NCI-H82 (cell line): Measurements from ENCODE around the gene CDK5RAP1.

Source experiments
- DNase-seq: peaks from one replicate; lab custom pipeline; 2025; lab: John Stamatoyannopoulos, UW

Gene CDK5RAP1

DNA sequence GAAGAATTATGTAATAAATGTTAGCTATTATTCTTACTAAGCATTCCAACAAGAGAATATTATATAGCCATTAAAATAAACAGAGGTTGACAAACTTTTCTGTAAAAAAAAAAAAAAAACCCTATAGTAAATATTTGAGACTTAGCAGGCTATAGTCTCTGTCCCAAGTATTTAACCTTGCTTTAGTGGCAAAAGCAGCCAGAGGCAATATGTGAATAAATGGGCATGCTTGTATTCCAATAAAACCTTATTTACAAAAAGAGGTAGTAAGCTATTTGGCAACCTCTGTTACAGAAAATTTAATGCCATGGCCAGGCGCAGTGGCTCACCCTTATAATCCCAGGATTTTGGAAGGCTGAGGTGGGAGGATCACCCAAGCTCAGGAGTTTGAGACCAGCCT is 14.6 kb downstream of the CDK5RAP1 start:
- no peak for DNase-seq

DNA sequence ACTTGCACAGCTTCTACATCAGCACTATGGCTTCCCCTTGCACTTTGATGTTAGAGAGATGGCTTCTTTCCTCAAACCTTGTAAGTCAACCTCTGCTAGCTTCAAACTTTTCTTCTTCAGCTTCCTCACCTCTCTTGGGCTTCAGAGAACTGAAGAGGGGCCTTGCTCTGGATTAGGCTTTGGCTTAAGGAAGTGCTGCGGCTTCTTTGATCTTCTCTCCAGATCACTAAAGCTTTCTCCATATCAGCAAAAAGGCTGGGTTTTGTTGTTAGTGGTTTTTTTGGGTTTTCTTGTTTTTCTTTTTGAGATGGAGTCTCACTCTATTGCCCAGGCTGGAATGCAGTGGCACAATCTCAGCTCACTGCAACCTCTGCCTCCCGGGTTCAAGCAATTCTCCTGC is 24.0 kb downstream of the CDK5RAP1 start:
- DNase-seq, result no peak

DNA sequence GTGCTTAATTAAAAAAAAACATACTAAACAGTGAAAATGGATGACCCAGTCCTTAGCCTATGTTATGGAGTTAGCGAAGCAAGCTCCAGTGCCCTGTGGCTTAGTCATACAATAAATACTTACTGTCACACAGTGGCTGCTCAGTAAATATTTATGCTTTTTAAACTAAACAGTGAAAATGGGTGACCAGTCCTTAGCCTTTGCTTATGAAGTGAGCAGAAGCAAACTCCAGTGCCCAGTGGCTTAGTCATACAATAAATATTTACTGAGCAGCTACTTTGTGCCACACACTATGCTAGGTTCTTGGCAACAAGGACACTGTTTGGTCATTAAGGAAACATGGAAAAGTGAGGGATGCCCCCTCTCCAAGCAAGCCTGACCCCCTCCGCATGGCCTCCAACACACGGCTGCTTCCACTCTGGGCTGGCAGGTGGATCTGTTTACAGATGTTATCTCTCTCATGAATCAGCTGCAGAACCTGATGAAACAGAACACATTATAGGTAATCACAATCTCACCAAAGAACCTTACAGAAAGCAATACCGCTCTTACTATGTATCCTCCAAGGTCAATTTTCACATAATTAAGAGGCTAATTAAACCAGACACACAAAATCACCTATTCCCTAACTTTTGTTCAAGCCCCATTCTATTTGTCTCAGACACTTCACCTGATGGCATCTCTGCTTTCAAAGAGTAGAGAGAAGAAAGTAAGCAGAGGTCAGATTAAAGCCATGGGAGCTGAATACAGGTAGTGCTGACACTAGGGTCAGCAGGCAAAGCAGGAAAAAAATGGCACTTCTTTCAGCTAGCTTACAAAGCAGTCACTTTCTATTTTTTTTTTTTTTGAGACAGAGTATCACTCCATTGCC is 27.3 kb downstream of the CDK5RAP1 start:
- no peak for DNase-seq

DNA sequence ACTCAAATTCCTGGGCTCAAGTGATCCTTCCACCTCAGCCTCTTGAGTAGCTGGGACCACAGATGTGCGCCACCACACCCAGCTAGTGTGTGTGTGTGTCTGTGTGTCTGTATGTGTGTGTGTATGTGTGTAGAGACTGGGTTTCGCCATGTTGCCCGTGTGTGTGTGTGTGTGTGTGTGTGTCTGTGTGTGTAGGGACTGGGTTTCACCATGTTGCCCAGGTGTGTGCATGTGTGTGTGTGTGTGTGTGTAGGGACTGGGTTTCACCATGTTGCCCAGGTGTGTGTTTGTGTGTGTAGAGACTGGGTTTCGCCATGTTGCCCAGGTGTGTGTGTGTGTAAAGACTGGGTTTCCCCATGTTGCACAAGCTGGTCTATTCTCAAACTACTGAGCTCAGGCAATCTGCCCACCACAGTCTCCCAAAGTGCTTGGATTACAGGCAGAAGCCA is 28.3 kb downstream of the CDK5RAP1 start:
- DNase-seq, result no peak

DNA sequence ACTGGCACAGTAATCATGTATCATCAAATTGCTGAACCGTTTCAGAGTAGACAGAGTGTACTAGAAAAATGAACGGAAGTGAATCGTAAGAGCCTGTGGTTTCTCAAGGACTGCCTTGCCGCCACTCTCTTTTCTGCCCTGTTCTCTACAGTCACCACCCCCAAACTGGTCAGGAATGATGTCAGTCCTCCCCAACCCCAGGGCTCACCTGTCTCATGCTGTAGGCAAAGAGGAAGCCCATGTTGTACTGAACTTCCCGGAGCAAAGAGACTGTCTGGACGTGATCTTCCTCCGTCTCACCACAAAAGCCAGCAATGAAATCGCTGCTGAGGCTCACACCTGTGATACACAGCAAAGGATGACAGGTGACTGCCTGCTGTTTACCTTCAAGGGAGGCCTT is 31.0 kb downstream of the CDK5RAP1 start:
- no peak for DNase-seq

DNA sequence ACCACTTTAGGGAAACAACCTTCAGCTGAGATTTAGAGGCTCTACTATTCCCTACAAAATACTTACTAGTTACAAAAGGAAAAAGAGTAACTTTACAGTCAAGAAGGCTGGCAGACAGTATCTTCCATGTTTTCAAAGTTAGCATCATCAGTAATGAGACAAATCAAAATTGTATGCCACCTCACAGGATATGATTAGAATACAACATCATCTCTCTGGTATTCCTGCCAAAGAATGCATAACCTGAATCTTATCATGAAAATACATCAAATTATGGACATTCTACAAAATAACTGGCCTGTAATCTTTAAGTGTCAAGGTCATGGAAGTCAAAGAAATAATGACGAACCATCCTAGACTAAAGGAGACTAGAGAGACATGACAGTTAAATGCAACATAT is 38.4 kb downstream of the CDK5RAP1 start:
- no peak for DNase-seq

DNA sequence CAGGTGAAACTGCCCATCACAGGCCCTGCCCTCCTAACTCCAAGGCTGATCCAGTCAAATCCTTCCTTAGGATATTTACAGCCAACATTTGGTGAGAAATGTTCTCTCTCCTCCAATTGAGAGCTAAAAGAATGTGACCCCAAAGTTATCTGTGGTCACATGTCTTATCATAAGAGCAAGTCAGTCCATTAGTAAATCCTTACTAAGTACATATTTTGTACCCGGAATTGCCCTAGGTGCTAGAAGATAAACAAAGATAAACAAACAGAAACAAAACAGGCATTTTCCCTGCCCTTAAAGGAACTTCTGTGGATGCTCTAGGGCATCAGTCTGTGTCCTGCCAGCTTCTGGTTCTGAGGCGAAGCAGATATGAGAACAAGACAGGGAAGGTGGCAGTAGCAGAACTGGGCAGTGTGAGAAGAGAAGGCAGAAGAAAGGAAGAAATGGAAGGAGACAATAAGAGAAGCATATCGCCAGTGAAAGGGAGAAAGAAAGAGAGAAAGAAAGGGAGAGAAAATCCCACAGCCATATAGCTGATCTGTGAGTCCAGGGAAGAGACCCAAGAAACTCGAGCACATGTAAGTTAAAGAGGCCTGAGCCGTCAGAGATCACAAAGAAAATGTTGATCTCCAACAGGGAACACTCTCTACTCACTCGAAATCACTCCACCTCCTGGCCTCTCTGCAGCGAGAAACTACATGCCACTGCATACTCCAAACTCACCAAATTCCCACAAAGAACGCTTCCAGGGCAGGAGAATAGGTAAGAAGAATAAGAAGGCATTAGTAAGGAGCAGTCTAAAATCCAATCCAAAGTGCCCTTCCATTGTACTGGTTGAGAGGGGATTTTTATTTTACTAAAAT is 41.7 kb downstream of the CDK5RAP1 start:
- DNase-seq, result no peak

DNA sequence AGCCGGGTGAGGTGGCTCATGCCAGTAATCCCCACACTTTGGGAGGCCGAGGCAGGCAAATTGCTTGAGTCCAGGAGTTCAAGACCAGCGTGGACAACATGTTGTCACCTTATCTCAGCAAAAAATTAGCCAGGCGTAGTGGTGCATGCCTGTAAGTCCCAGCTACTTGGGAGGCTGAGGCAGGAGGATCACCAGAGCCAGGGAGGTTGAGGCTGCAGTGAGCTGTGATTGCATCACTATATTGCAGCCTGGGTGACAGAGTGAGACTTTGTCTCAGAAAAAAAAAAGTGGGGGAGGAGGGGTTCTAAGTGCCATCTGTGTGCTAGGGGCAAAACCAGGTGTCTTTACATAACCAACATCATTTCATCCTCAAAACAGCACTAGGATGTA is 48.3 kb downstream of the CDK5RAP1 start:
- no peak for DNase-seq

DNA sequence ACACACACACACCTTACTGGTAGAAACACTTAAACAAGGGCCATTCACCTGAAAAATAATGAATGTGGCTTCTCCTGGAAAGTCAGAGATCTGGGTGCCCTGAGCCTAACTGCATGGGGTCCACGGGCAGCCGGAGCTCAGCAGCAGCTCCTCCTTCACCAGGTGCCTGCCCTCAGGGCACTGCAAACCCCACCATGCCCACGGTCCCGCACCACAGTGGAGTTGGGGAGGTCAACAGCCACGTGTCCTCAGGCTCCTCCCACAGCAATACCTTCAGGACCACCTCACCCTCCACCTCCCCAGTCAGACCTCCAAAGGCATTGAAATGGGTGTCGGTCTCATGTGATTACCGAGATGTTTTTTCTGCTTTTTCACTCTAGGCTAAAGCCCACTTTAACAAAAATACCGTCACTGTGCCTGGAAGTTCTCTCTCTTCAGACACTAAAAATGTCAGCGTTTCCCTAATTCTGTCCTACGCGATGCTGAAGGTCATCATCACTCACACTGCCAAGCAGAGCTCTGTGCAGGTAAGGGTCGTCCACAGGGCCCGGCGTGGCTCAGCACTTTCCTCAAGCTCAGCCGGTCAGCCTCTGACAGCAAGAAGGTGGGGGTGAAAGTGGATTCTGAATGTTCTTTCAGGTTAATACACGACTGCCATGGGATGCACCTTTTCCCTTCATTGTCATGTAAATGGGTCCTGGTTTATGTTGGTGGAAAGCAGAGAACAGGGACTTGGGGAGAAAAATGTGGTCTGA is 48.9 kb downstream of the CDK5RAP1 start:
- DNase-seq, result no peak

DNA sequence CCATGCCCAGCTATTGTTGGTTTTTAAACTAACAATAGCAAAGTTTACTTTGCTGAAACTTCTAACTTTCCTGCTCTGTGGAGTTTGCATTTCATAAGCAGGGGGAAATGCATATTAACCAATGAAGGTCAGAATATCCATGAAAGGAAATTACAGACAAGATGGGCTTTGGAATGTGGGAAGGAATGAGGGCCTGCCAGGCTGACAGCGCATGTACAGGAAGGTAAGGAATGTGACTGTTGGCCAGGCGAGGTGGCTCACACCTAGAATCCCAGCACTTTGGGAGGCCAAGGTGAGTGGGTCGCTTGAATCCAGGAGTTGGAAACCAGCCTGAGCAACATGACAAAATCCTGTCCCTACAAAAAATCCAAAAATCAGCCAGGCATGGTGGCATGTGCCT is 49.6 kb downstream of the CDK5RAP1 start:
- DNase-seq, result no peak

DNA sequence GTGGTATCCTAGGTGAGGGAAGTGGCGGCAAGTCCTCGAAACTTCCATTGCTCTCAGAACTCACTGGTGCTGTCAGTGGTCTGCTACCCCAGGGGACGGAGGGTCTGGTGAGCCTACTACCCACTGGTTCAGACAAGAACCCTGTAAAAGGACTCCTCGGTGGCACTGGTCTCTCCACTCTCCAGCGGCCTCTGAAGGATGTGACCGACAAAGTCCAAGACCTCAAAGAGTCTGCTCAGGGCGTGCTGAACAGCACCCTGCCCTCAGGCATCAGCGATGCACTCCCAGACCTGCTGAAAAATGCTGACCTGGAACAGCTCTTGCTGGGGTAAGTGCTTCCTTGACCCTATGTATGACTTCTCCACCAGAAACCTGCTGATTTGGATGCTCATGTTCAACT is 51.8 kb downstream of the CDK5RAP1 start:
- DNase-seq, result no peak

DNA sequence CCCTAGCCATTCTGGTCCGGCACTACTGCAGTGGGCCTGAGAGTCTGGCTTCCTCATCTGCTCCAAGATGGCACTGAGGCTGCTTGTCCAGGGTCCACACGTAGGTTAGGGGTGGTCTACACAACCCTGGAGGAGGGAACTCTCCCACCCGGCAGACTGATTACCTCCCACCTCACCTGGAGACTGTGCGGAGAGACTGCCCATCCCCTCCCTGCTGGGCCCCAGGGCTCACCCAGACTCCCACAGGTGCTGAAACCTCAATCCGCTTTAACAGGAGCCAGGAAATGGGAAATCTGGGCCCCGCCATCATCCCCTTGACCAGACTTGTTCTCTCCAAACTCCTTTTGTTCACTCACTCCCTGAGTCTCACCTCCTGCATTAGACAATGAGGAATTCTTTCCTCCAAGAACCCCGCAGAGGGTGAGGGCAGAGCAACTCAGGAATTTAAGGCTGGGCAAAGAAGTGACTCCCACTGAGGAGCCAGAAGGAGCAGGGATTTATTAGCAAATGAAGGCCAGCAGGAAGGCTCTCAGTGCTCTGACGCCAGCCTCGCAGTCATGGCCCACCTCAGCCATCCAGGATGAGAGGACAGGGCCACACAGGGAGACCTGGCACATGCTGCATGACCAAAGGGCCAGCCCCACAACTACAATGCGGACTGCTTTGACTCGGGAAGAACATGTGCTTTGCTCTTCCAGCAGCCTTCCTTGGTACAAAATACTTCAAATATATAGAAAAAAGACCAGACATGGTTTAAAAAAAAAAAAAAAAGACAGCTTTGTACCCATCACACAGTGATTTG is 53.0 kb downstream of the CDK5RAP1 start:
- no peak for DNase-seq

DNA sequence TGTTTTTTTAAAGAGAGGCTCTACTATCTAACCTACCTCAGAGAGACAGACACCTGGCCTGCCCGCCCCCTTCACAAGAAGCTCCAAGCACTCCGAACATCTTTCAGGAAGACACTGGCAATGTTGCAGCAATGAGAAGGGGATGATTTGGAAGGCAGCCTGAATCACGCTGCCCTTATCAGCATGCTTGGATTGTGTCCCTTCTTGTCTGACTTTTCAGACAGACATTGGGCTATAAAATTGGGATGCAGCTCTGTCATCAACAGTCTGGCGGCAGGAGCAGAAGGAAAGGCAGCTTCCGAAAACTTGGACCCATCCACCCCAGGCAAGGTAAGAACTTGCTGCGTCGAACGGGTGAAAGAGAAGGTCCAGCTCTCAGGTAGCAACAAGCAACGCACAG is 56.0 kb downstream of the CDK5RAP1 start:
- no peak for DNase-seq

DNA sequence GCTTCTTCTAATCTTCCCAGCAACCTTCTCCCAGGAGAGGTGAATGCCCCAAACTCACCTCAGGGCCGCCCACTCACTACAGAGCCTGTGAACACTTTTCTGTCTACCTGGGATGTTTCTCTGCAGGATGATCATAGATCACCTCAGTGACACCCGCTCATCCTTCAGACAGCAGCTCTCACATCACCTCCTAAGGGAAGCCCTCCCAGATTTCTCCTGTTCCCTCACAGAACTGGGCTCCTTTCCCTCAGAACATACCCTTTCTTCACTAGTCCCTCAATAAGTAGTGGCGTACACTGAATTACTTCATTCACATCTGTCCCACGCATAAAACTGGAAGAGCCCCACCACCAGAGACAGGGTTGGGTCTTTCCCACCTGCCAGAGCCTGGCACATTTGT is 57.8 kb downstream of the CDK5RAP1 start:
- DNase-seq, result no peak

DNA sequence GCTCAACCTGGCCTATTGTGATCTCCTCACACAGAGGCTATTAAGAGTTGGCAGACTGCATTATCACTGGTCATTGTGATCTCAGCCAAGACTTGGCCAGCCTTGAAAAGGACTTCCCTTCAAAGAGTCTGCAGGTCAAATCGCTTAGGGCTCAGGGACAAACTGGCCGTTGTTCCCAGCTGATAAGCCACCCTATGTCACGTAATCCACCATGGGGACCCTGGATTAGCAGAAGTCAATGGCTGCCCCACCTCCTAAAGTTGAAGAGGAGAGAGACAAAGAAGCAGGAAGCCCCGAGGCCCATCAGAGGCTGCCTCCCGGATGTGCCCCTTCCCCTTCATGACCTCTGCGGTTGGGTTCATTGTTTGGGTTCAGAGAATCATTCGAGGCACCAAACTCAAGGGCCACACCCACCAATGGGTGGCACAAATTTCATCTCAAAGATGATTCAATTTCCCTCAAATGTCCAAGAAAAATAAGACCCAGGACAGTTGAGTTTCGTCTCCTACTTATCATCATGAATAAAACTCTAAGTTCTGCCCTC is 61.7 kb downstream of the CDK5RAP1 start:
- no peak for DNase-seq

DNA sequence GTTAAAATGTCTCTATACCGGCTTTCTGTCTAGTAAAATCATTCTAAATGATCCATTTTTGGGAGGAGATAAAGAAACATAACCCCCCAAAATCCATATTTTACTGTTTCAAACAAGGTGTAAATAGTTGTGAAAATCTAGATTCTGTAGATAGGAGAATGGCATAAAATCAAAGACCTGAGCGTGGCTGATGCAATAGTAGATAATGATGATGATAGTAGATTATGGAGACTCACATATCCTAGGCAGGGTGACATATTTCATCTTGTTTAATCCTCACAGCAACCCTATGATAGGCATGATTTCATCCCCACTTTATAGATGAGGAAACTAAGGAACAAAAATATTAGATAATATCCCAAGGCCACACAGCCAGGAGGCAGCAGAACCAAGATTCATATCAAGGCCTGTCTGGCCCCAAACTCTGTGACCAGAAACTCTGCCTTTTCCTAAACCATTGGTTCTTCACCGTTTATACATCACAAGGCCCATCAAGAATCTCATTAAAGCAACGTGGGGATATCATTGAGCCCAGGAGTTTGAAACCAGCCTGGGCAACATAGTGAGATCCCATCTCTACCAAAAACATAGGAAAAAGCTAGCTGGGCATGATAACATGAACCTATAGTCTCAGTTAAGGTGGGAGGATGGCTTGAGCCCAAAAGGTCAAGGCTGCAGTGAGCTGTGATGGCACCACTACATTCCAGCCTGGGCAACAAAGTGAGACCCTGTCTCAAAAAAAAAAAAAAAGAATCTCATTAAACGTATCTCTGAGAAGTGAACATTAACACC is 62.7 kb downstream of the CDK5RAP1 start:
- no peak for DNase-seq

DNA sequence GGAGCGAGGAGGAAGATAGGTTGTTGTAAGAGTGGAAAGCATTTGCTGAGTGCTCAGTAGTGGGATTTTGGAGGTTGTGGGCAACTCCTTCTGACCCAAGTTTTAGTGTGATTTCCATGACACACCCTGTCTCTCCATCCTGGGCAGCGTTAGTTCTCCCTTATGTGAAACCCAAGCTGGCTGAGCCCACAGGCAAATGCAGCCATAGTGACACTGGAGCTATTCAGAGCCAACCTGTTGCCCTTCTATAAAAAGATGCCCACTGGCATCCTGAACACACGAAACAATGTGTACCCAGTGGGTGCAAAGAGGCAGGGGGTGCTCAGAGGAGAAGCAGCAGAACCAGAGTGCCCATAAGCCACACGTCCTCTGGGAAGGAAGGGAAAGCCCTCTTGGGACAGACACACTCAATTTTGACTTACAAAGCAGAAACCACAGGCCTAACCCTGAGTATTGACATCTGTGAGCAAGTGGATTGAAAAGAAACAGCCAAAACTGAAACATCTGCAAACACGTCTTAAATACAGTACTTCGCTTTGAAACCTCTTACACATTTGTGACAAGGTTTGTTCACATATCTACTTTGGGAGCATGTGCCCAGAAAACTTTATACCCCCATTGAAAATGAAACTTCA is 63.7 kb downstream of the CDK5RAP1 start:
- no peak for DNase-seq

DNA sequence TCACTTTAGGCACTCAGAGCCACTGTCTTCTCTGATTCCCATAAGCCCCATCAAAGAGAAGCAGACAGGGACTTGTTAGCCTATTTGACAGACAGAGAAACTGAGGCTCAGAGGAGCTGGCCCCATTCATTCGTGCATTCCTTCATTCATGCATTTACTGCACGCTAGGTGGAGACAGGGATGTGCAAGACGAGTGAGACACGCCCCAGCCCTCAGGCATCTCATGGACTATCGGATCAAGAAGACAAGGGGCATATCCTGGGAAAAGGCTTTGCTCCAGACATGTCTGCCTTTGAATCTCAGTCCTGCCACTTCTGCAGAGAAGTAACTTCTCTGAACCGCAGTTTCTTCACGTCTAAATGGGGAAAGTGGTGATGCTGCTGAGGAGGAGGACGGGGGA is 64.2 kb downstream of the CDK5RAP1 start:
- no peak for DNase-seq

DNA sequence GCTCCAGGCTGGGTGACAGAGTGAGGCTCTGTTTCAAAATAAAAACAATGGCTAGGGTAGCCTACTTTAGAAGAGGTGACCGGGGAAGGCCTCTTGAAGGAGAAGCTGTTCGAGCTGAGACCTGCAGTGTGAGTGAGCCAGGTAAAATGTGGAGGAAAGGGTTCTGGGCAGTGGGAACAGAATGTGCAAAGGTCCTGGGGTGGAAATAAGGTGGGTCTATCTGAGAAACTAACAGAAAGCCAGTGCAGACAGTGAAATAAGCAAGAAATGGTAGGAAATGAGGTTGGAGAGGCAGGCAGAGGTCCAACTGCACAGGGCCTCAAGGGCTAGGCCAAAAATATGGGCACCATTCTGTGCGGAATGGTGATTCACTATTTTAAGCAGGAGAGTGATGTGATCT is 64.9 kb downstream of the CDK5RAP1 start:
- DNase-seq, result no peak

DNA sequence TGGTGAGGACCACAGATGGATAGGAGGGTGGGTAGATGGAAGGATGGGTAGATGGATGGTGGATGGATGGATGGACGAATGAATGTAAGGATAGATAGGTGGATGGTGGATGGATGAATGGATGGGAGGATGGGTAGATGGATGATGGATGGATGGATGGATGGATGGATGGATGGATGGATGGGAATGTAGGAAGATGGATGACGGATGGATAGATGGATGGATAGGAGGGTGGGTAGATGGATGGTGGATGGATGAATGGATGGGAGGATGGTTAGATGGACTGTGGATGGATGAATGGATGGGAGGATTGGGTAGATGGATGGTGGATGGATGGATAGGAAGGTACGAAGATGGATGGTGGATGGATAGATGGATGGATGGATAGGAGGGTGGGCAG is 67.2 kb downstream of the CDK5RAP1 start:
- no peak for DNase-seq
